ENCODE results near the gene CLMN.

The CLMN gene

DNA sequence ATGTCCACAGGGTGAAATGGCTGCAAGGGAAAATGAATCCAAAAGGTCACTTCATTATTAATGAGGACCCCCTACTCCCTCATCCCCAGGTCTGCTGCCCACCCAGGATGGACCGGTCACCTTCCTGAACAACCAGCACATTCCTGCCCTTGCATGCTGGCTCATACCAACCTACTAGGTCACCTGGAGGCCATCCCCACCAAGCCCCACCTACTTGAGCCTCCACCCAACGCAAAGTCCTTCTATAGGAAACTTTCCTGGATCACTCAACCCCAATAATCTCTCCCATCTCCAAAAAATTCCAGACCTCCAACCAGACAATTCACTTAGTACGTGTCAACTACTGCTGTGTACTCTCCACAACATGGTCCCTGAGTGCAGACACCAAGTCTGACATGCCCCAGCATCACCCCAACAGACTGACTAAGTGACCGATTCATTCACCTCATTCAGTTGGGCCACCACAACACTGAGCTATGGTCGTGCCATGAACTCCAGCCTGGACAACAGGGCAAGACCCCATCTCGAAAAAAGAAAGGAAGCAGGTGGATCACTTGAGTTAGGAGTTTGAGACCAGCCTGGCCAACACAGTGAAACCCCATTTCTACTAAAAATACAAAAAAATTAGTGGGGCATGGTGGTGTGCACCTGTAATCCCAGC, 18.1 kb downstream of the CLMN start:
- DNase-seq, result no peak

DNA sequence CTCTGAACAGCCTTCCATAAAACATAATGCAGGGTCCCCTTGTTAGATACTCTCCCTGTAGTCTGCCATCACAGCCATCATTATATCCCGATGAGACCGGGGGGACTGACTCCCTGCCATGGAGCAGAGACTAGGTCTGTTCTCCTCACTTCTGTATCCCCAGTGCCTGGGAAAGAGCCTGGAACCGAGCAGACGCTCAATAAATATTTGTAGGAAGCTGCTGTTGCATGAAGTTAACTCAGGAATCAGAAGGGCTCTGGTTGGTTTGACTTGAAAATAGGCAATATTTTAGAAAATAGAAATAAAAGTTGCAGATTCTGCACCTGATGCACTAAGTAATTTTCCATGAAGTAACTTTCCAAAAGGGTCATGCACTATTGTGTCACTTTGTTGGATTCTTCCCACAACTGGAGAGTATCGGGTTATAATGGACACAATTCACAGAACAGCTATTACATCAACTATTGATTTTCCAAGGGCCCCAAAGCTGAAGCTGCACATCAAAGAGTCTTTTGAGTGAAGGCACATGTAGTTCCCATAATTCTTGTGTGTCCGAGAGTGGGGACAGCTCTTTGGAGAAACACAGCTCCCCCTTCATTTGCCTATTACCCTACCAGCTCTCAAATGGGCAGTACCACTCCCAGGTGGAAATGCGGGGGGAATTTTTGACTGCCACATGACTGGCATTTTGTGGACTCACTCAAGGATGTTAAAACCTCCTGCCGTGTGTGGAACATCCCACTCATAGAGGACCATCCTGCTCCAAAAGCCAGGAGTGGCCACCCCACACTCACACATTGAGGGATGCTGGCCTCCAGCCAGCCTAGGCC, 18.8 kb downstream of the CLMN start:
- DNase-seq, result no peak

DNA sequence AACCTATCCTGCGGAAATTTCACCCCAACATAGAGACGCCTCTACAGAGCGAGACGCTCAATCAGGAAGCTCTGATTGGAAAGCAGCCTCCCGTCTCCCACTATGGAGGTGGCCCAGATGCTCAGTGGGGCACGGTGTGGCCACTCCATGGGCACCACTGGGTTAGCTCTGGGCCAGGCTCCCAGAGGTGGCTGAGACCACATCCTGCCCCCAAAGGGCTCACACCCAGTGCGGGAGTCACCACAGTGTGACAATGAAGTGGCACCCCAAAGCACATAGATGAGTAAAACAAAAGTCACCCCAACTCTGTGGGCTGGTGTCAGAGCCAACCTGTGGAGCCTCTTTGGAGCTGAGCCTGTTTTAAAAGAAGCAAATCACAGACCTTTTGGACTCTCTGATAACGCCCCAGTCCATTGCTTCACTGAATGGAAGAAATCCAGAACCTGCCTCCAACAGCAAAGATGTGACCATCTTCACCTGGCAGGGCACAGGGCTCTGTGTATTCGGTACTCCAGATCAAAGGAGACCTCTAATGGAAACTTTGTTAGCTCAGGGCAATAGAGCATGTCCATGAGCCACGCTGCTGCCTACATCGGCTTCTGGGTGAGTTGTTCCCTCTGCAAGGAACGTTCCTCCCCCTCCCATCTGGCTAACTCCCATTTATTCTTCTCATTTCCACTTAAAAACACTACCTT, 19.6 kb downstream of the CLMN start:
- DNase-seq, result peak; percentile 58

DNA sequence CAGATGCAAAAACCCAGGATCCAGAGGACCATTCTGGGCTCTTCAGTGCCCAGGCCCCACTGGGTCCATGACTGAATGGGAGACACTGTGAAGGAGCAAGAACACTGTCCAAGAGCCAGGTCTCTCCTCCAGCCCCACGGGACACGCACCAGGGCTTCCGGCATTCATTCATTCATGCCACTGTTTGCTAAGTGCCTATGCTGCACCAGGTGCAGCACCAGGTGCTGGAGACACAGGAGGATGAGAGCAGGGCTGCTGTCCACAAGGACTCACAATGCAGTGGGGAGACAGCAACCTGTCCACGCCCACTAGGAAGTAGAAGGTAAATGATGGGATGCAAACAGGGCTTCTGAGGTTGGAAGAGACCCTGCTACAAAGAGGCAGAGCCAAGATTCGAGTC, 20.4 kb downstream of the CLMN start:
- no peak for DNase-seq

- no peak for DNase-seq
These were observed 21.9 kb downstream of the CLMN start for GRCh38 chr14:95297832-95298231.

GRCh38 chr14:95296966-95297365, 22.7 kb downstream of the CLMN start:
- DNase-seq, result no peak

DNA sequence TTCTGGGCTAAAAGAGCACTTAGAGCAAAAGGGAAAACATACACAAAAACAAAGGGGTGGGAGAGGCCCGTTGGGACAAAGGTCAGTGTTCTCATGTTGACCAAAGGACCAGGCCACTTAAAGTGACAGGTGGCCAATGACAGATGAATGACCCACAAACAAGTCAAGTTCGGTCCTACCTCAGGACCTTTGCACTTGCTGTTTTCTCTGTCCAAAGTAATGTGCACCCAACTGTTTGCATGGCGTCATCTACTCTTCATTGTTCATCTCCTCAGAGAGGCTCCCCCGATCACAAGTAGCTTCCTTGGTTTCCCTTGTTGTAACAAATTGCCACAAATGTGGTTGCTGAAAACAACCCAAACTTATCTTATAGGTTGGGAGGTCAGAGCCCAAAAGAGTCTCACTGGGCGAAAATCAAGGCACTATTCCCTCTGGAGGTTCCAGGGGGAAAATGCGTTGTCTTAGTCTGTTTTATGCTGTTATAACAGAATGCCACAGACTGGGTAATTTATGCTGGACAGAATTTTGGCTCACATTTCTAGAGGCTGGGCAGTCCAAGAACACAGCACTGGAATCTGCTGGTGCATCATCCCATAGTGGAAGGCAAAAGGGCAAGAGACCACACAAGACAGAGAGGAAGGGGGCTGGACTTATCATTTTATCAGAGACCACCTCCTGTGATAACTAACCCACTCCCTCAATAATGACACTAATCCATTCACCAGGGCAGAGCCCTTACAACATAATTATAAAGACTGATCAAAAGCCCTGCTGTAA, 23.9 kb downstream of the CLMN start:
- no peak for DNase-seq

DNA sequence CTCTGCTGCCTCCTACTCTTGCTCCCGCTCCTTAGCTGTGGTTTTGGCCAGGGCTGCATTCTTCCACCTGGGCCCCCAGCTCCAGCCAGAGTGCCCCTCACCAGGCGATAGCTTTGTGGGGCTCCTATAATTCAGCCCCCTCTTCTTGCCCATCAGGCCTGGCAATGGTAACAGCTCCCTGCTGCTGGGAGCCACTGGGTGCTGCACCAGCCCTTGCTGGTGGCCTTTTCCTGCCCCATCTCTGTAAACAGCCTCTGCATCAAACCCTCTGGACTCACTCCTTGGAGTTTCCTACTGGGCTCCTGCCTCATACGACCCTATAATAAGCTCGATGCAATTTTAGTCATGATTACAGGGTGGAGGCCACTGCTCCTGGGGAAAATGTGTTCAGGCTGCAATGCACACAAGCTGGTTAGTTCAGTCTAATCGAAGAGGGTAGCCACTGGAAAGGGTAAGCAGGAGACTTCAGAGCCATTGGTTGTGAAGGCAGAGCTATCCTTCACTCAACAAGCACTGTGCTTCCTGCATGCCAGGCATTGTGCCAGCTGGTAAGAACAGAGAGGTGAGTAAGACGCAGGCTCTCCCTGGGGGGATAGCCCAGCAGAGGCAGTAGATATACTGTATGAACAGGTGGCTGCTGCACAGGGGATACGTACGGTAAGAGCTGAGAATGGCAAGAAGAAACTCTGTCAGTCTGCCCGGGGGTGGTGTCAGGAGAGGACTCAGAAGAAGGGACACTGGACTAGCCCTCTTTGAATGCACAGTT, 24.7 kb downstream of the CLMN start:
- no peak for DNase-seq

DNA sequence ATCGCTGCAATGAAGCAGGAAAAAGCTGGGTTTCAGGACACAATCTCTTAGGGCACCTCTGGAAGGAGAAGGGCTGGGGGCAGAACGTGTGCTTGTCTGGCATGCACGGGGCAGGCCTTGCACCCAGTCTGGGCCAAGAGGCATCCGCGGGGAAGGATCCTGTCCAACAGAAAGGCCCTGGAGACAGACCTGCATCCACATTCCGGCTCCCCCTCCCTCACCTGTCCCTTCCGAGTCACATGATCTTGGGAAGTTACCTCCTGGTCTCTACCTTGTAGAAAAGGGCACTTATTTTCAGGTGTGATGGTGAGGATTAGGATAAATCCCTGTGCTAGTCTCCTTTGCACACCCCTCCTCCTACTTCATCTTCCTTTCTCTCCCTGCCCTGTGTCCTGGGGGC, 25.4 kb downstream of the CLMN start:
- DNase-seq, result no peak

DNA sequence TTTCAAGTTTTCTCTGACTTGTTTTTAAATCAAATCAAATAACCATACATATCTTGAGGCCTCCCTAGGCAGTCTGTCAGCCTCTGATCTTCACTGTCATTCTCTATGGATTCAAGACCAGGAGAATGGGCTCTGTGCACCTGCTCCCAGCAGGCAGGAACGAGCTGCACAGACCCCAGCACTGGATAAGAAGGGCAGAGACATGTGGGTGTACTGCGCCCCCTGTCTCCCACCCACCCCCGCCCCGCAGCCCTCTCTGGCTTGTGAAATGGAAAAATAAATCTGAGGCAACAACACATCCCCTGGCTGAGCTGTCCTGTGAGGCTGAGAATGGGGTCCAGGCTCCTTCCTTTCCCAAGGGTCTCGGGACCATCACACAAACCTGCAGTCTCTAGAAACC, 26.3 kb downstream of the CLMN start:
- no peak for DNase-seq

- no peak for DNase-seq
These were observed 26.9 kb downstream of the CLMN start for GRCh38 chr14:95292660-95293425.

DNA sequence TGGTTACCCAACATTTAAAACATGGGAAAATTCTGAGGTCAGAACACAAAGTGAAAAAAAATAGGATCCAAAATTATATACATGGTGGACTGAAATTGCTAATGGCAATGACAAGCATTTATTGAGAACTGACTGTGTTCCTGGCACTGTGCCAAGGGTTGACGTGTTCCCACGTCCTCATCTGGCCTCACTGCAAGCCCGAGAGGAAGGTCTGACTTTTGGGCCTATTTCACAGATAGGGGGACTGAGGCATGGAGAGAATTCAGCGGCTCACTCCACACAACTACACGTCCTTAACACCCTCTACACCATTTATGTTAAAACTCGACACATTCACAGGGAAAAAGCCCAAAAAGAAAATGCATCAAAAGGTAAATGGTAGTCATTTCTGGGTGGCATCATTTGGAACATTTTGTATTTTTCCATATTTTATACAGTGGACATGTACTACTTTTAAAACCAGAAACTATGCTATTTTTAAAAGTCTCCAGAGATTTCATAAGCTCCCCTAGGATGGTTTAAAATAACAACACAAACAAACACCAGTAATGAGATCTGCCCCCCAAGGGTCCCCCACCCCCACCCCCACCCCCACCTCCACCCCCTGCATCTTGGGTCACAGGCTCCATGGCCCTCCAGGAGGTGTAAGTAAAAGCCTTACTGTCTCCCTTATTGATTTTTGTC, 27.7 kb downstream of the CLMN start:
- DNase-seq, result peak; percentile 45

GRCh38 chr14:95290871-95291431, 28.8 kb downstream of the CLMN start:
- peak; percentile 88 for DNase-seq

GRCh38 chr14:95290021-95290420, 29.7 kb downstream of the CLMN start:
- no peak for DNase-seq

GRCh38 chr14:95289323-95290010, 30.2 kb downstream of the CLMN start:
- DNase-seq, result no peak

GRCh38 chr14:95288672-95289322, 30.9 kb downstream of the CLMN start:
- DNase-seq, result no peak

DNA sequence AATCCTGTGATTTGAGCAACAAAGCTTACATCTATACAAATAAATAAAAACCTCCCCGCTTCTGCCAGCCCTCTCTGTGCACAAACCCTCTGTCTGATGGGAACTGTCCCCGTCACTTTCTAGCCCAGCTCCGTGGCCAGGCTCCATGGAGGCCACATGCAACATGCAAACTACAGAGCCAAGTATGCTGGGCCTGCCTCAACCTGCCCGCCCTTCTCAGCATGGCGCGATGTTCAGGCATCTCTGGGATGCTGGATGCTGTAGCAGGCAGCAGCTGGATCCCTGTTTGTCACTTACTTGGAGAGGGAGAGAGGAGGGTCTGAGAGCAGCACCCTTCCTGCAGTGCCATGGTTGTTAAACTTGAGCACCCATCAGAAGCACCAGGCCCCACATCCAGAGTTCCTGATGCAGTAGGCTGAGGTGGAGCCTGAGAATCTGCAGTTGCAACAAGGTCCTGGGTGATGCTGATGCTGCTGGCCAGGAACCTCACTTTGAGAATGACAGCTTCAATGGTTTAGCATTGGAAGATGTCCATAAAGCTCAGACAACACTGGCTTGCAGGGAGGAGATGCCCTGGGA, 32.4 kb downstream of the CLMN start:
- peak; percentile 53 for DNase-seq

DNA sequence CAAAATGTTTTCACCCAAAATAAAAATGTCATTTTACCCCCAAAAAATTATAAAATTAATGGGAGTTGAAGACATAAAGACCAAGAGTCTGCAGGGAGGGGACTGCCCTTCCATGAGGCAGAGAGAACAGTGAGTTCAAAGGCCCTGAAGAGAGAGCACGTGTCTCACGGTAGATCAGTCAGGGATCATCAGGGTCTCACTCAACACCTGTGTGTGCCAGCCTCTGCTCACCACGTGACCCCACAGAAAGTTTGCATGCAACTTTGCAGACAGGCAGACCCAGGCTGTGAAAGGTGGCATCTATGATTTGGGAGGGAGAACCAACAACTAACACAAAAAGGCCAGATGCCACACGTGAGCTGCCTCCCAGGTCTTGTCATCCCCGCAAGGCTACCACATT, 33.1 kb downstream of the CLMN start:
- no peak for DNase-seq

GRCh38 chr14:95285566-95285965, 34.1 kb downstream of the CLMN start:
- no peak for DNase-seq
